Skin epidermis (tissue), 12 donors: ENCODE data around the gene CBLB.
"Not testable (repeated sequence)": the region's sequence is repeated elsewhere in the genome, so short reads cannot be mapped to it uniquely, and the experiment has no call there.

ENCODE experiments used
- H3K27ac ChIP-seq, 21 experiments: fragments of 200-600 bp; sonication (generic) in 11 of 21; one replicate each; pipeline ENCODE4 v1.5.0; 2020; ENCODE audit warnings: mild to moderate bottlenecking in 3 of 21, inconsistent platforms in 2 of 21, moderate library complexity in 2 of 21
- H3K4me3 ChIP-seq, 7 experiments: fragments of 200-600 bp; sonication (generic) in 2 of 7; one replicate each; pipeline ENCODE4 v1.5.0; 2020; ENCODE audit warnings: inconsistent platforms in 2 of 7, mild to moderate bottlenecking in 2 of 7, moderate library complexity in 1 of 7

Gene CBLB

GRCh38 chr3:105827959-105828358, 40.9 kb downstream of the CBLB start:
- peak overlapping the region in 4 of 21 experiments; percentile 3 to 35 (median 24) for H3K27ac ChIP-seq
- H3K4me3 ChIP-seq: no peak overlapping the region

DNA sequence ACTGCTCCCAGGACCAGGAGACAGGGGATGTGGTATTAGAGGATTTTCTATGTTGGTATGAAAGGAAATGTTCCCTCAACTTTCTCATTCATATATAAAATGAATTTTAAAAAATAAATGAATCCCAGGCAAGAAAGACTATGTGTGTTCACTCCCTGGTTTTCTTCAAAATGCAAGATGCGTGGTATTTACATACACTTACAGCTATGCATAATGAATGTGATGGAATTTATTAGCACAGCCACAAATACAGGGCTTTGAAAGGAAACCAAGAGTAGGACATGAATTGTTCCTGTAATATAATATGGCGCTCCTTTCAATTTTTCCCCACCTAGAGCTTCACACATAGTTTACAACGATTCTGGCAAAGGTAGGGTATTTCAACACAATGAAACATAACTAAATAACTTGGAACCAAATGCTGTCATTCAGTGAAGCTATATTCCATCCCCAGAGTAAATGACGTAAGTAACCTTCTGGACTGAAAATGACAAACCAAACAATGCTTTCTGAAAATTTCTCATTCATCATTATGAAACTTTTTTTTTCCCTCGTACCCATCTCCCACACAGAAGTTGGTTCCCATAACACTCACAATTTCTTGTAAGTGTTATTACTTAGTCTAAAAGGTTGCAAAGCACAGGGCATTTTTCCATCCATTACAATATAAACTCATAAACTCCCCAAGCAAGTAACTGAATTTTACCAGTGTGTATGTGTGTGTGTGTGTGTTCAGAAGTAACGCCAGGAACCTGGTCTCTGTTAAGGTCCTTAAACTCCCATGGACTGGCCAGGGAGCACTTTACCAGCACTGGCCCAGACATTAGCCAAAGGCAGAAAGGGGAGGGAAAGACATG, 41.8 kb downstream of the CBLB start:
- peak overlapping the region in 3 of 21 experiments; percentile 3 to 35 (median 26) for H3K27ac ChIP-seq
- H3K4me3 ChIP-seq: no peak overlapping the region

GRCh38 chr3:105824129-105824528, 44.7 kb downstream of the CBLB start:
- H3K27ac ChIP-seq: peak overlapping the region in 9 of 21 experiments; percentile 1 to 65 (median 34)
- no peak overlapping the region for H3K4me3 ChIP-seq

GRCh38 chr3:105823149-105823867, 45.5 kb downstream of the CBLB start:
- Histone ChIP-seq H3K4me3 (no peak overlapping the region), H3K27ac (peak overlapping the region in 11 of 21 experiments; percentile 1 to 65 (median 32))

GRCh38 chr3:105822171-105823123, 46.4 kb downstream of the CBLB start:
- Histone ChIP-seq H3K4me3 (no peak overlapping the region), H3K27ac (peak overlapping the region in 6 of 21 experiments; percentile 6 to 65 (median 41))

GRCh38 chr3:105821433-105821832, 47.4 kb downstream of the CBLB start:
- H3K27ac ChIP-seq: no peak overlapping the region

DNA sequence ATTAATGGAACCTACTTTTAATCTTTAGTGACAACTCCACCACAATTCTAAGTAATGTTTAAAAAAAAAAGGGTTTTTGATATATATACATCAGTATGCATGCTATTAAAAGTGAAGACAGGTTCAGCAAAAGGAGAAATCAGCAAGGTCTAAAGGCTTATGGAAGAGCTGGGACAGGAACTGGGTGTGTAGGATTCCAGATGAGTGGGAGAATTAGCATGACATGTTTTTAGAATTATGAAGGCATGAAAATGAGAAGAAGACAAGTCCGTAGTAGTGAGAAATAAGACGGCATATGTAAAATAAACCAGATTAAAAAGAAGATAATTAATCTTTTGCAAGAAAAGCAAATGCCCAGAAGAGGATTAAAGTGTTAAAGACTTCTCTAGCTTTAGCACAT, 52.0 kb downstream of the CBLB start:
- H3K27ac ChIP-seq: peak overlapping the region in 1 of 21 experiments; percentile 29
- H3K4me3 ChIP-seq: no peak overlapping the region

More at GRCh38 chr3:105821433-105821832, 47.4 kb downstream of the CBLB start:
- no peak overlapping the region for H3K4me3 ChIP-seq

DNA sequence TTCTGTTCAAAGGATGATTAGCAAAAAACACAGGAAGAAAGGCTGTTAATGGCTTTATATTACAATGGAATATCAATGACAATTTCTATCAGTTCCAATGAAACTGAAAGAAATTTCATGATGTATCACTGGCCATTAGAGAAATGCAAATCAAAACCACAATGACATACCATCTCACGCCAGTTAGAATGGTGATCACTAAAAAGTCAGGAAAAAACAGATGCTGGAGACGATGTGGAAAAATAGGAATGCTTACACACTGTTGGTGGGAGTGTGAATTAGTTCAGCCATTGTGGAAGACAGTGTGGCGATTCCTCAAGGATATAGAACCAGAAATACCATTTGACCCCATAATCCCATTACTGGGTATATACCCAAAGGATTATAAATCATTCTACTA, 53.5 kb downstream of the CBLB start:
- not testable (repeated sequence) for H3K4me3 ChIP-seq, H3K27ac ChIP-seq

- Histone ChIP-seq H3K4me3 (no peak overlapping the region), H3K27ac (no peak overlapping the region)
Measured at GRCh38 chr3:105813710-105814109, 55.1 kb downstream of the CBLB start.

GRCh38 chr3:105812194-105812586, 56.6 kb downstream of the CBLB start:
- Histone ChIP-seq H3K27ac (no peak overlapping the region), H3K4me3 (no peak overlapping the region)

- Histone ChIP-seq H3K27ac (no peak overlapping the region), H3K4me3 (no peak overlapping the region)
Measured at GRCh38 chr3:105811518-105812193, 57.2 kb downstream of the CBLB start.

DNA sequence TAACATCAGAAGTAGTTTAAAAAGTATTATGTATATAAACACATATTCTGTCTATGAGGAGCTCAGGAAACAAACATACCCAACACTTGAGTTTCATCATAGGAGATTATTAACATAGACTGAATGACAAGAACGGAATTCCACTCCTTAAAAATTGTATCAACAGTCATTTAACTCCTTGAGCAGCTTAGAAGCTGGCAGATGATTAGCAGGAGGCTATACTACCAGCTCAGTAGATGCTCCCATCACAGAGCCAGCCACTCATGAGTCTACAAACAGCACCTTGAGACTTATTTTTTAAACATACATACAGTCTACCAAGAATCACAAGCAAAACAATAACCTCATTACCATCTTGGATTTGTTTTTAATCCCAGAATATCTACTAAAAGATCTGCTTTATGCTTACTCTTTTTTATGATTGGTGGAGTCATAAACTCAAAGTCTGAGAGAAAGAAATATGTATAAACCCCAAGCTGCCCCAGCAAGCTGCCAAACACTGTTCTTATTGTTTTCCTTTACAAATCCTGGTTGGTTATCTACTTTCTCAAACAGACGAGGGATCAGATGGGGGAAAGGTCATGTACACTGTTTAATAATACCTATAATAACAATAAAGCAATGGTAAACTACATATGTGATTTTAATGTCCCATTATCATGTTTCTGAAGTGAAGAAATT, 59.5 kb downstream of the CBLB start:
- H3K4me3 ChIP-seq: no peak overlapping the region
- no peak overlapping the region for H3K27ac ChIP-seq

DNA sequence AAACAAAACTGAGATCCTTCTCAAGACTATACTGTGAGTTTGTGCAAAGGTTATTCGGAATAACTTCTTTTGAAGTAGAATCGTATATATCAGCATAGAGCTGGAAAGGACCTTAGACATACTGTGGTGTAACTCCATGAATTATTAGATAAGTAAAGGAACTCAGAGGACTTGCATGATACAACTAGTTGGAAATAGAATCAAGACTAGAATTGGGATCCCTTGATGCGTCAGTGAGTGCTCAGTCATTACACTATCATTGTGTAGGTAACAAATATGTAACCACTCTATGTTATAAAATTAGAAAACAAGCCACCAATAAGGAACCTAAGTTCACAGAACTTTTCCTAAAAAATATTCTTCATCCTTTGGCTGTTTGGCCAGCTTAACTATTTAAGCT, 61.1 kb downstream of the CBLB start:
- H3K27ac ChIP-seq: no peak overlapping the region
- no peak overlapping the region for H3K4me3 ChIP-seq

DNA sequence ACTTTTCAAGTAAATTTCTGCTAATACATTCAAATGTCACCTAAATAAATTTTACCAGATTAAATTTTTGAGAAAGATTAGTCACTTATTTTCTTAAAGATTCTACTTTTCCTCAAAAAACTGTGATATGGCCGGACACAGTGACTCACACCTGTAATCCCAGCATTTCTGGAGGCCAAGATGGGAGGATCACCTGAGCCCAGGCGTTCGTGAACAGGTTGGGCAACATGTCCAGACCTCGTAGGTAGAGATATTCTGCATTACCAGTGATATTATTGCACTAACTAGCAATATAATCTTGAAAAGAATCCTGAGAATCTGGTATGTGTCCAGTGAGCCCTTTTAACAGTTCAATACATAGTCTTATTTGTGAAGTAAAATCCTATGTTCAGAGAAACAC, 61.7 kb downstream of the CBLB start:
- Histone ChIP-seq H3K4me3 (no peak overlapping the region), H3K27ac (no peak overlapping the region)

GRCh38 chr3:105806359-105806758, 62.5 kb downstream of the CBLB start:
- Histone ChIP-seq H3K4me3 (no peak overlapping the region), H3K27ac (peak overlapping the region in 1 of 21 experiments; percentile 31)

DNA sequence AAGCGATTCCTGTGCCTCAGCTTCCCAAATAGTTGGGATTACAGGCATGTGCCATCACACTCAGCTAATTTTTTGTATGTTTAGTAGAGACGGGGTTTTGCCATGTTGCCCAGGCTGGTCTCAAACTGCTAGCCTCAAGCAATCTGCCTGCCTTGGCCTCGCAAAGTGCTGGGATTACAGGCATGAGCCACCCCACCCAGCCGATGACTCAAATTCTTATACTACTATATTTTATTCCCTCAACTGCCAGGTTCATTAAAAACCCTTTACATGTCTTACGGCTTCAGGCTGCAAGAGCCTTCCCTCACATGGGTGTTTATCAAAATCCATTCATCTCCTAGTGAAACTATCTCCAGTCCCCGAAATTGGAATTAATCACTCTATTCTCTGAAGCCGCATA, 63.4 kb downstream of the CBLB start:
- peak overlapping the region in 1 of 21 experiments; percentile 31 for H3K27ac ChIP-seq
- no peak overlapping the region for H3K4me3 ChIP-seq

DNA sequence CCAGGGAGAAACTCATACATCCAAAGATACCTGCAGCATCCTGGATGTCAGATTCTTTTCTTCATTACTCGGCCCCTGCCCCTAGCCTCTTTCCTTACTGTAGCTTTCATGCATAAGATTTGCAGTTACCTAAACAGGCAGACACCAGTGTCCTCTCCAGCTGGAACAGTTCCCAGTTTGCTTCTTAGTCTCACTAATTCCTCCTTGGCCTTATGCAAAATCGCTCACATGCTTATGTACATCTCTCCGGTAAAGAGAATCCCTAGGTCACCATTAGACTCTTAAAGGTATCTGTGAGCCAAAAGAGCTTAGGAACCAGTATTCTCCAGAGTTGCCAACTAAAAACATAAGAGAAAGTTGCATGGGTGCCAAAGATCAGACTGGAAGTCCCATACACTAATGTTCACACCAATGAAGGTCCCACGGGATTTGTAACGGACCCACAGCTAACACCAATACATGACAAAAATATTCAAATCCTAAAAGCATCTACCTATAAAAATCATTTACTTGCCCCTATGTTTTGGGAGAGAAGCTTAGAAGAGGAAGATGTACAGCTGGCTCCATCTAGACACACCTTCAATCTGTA, 66.6 kb downstream of the CBLB start:
- no peak overlapping the region for H3K27ac ChIP-seq
- no peak overlapping the region for H3K4me3 ChIP-seq

GRCh38 chr3:105801397-105801796, 67.4 kb downstream of the CBLB start:
- peak overlapping the region in 1 of 21 experiments; percentile 17 for H3K27ac ChIP-seq
- H3K4me3 ChIP-seq: no peak overlapping the region
